Progenitor cell of endocrine pancreas (in vitro differentiated cells): ENCODE measurements around the gene C19orf38. TPM values are rescaled to one million over a fixed set of nuclear protein-coding genes. Genes with fewer than 3 reads are reported as not detected.
A peak's percentile ranks its signal among the peaks of the same experiment; 100 is the strongest.
"Not testable (repeated sequence)": the region's sequence is repeated elsewhere in the genome, so short reads cannot be mapped to it uniquely, and the experiment has no call there.

Experiments used
- DNase-seq: peaks from one replicate; pipeline ENCODE4 v3.0.0; 2021; ENCODE audit warnings: low spot score; ENCODE audit not compliant: unreplicated experiment
- H3K27ac Mint-ChIP-seq: 2 replicates; pipeline ENCODE4 v1.8.0; 2021; ENCODE audit warnings: mild to moderate bottlenecking, moderate library complexity, mixed read lengths
- H3K27me3 Mint-ChIP-seq: 2 replicates; pipeline ENCODE4 v1.8.0; 2021; ENCODE audit warnings: mixed read lengths
- H3K36me3 Mint-ChIP-seq: 2 replicates; pipeline ENCODE4 v1.8.0; 2022; ENCODE audit warnings: mixed read lengths; ENCODE audit not compliant: insufficient read depth
- H3K4me1 Mint-ChIP-seq: 2 replicates; pipeline ENCODE4 v1.8.0; 2021; ENCODE audit warnings: low read depth, mixed read lengths
- H3K4me3 Mint-ChIP-seq: 2 replicates; pipeline ENCODE4 v1.8.0; 2021; ENCODE audit warnings: low read depth, mild to moderate bottlenecking, moderate library complexity, mixed read lengths
- H3K9me3 Mint-ChIP-seq: 2 replicates; pipeline ENCODE4 v1.8.0; 2021; ENCODE audit warnings: low read depth, mixed read lengths
- CTCF ChIP-seq: fragments of 200-600 bp; sonication (generic); IDR thresholded peaks from one replicate; pipeline ENCODE4 v1.5.0; 2021; ENCODE audit warnings: antibody characterized with exemption, mild to moderate bottlenecking; ENCODE audit not compliant: unreplicated experiment
- total RNA-seq: library from RNA; stranded (reverse); gene quantifications from 2 replicates; pipeline ENCODE4 v1.2.1, GENCODE V29; 2021

The C19orf38 gene
- total RNA-seq, 1 donor from 2014 or later, result 0.31 TPM

DNA sequence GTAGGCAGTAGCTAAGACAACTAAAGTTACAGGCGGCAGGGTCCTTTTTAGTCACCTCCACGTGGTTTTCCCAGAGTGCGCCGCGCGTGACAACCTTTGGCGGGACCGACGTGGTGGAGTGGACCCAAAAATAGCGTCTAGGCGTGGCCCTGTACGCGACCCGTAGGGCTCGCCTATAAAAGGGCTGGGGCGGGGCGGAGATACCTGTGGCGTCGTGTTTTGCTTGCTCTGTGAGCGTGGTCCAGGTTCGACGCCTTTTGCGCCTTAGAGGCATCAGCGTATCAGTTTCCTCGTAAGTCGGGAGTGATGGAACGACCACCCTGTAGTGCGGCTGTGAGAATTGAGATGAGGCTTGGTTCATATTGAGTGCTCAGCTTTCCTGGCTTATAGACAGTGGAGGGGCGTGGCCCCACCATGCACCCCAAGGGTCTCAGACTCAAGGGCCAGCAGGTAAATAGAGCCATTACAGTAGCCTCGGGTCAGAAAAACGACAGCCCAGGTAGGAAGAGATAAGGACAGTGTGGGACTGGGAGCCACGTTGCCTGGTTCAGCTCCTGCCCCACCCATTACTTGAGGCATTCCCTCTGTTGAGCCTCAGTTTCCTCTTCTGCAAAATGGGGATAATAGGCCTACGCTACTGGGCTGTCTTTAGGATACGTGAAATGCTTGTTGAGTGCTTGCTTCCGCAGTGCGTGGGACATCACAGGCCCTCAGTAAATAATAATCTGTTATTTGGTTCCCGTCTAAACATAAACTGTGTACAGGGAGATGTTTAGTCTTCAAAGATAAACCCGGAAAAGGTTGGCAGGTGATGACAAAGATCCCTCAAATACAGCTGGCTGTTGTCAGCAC, 11.5 kb upstream of the C19orf38 start:
- no peaks in the 10 kb centered on the region for H3K4me1 Mint-ChIP-seq
- no peak for TF ChIP-seq CTCF
- peaks cover 5% of the 10 kb centered on the region for H3K36me3 Mint-ChIP-seq
- H3K4me3 Mint-ChIP-seq, result peak overlapping the region; percentile 94
- H3K9me3 Mint-ChIP-seq, result peaks cover 9% of the 10 kb centered on the region
- H3K27ac Mint-ChIP-seq, result peak overlapping the region; percentile 100
- no peaks in the 10 kb centered on the region for H3K27me3 Mint-ChIP-seq
- no peak for DNase-seq

DNA sequence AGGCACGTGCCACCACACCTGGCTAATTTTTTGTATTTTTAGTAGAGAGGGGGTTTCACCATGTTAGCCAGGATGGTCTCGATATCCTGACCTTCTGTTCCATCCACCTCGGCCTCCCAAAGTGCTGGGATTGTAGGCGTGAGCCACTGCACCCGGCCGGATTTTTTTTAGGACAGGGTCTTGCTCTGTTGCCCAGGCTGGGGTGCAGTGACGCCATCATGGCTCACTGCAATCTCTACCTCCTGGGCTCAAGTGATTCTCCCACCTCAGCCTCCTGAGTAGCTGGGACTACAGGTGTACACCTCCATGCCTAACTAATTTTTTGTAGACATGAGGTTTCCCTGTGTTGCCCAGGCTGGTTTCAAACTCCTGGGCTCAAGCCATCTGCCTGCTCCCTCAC, 10.6 kb upstream of the C19orf38 start:
- not testable (repeated sequence) for H3K36me3 Mint-ChIP-seq, H3K9me3 Mint-ChIP-seq, DNase-seq, H3K27me3 Mint-ChIP-seq, H3K27ac Mint-ChIP-seq, H3K4me1 Mint-ChIP-seq, H3K4me3 Mint-ChIP-seq

DNA sequence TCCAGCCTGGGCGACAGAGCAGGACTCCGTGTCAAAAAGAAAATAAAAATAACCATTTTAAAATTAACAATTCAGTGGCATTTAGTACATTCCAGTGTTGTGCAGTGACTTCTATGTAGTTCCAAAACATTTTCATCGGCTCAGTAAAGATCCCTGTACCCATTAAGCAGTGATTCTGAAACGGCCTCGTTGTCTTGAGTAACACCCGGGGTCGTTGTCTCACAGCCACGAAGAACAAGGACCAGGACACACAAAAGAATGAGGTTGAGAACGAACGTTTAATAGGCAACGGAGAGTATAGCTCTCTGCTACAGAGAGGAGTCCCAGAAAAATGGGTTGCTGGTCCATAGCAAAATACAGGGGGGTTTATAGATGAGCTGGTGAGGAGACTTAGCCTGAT, 9.8 kb upstream of the C19orf38 start:
- TF ChIP-seq CTCF, result no peak
- peaks cover 9% of the 10 kb centered on the region for H3K9me3 Mint-ChIP-seq
- DNase-seq, result no peak
- no peak overlapping the region for H3K27ac Mint-ChIP-seq
- H3K36me3 Mint-ChIP-seq, result peaks cover 3% of the 10 kb centered on the region
- H3K4me3 Mint-ChIP-seq, result no peak overlapping the region
- no peaks in the 10 kb centered on the region for H3K27me3 Mint-ChIP-seq
- H3K4me1 Mint-ChIP-seq, result no peaks in the 10 kb centered on the region

DNA sequence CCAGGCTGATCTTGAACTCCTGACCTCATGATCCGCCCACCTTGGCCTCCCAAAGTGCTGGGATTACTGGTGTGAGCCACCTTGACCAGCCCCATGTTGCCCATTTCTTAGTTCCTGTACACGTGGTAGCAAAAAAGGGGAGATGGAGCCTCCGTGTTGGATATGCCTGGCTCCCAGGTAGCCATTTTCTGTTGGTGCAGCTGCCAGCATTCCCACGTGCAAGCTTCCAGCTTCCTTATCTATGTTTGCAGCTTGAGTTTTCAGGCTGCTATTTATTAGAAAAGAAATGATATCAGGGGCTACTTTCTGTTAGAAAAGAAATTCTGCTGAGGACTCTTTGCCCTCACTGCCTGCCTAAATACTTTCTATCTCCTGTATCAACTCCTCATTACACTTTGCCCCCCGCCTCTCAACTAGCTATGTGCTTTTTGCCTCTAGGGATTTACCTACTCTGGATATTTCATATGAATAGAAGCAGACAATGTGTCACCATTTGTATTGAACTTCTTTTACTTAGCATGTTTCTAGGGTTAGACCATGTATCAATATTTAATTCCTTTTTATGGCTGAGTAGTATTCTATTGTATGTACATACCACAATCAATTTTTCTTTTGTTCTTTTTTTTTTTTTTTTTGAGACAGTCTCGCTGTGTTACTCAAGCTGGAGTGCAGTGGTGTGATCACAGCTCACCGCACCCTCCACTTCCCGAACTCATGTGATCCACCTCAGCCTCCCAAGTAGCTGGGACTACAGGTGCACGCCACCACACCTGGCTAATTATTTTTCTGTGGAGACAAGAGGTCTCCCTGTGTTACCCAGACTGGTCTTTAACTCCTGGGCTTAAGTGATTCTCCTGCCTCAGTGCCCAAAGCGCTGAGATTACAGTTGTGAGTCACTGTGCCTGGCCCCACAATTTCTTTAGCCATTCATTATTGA, 8.8 kb upstream of the C19orf38 start:
- peak overlapping the region; percentile 71 for H3K27ac Mint-ChIP-seq
- no peak overlapping the region for H3K4me3 Mint-ChIP-seq
- DNase-seq, result no peak
- TF ChIP-seq CTCF, result no peak
- no peaks in the 10 kb centered on the region for H3K27me3 Mint-ChIP-seq
- peaks cover 9% of the 10 kb centered on the region for H3K9me3 Mint-ChIP-seq
- no peaks in the 10 kb centered on the region for H3K4me1 Mint-ChIP-seq
- peaks cover 3% of the 10 kb centered on the region for H3K36me3 Mint-ChIP-seq

- TF ChIP-seq CTCF, result no peak
- DNase-seq, result no peak
- Mint-ChIP-seq H3K9me3 (peaks cover 7% of the 10 kb centered on the region), H3K27me3 (peaks cover 3% of the 10 kb centered on the region), H3K36me3 (no peaks in the 10 kb centered on the region), H3K4me1 (no peaks in the 10 kb centered on the region), H3K27ac (peak overlapping the region; percentile 1), H3K4me3 (no peak overlapping the region)
Observed at GRCh38 chr19:10842788-10843187, 5.4 kb upstream of the C19orf38 start.
